HUES64 (cell line): ENCODE results near the gene TPT1.
"Not testable (repeated sequence)": the region's sequence is repeated elsewhere in the genome, so short reads cannot be mapped to it uniquely, and the experiment has no call there.

Experiments
- H3K27ac ChIP-seq: 2 replicates; pipeline ENCODE4 v1.7.0; 2013; ENCODE audit warnings: low read depth, low read length, inconsistent platforms
- H3K27me3 ChIP-seq: 2 replicates; pipeline ENCODE4 v1.6.1; 2013; ENCODE audit warnings: mild to moderate bottlenecking, low read length; ENCODE audit not compliant: insufficient read depth
- H3K36me3 ChIP-seq: 2 replicates; pipeline ENCODE4 v1.6.1; 2013; ENCODE audit warnings: mild to moderate bottlenecking, low read length; ENCODE audit not compliant: insufficient read depth
- H3K4me1 ChIP-seq: 2 replicates; pipeline ENCODE4 v1.6.1; 2013; ENCODE audit warnings: mild to moderate bottlenecking, low read length, moderate library complexity; ENCODE audit not compliant: insufficient read depth
- H3K4me3 ChIP-seq: 2 replicates; pipeline ENCODE4 v1.5.1; 2013; ENCODE audit warnings: mild to moderate bottlenecking, low read length, moderate library complexity
- H3K9ac ChIP-seq: 2 replicates; pipeline ENCODE4 v1.6.1; 2013; ENCODE audit warnings: mild to moderate bottlenecking, low read depth, low read length
- H3K9me3 ChIP-seq: 2 replicates; pipeline ENCODE4 v1.6.1; 2013; ENCODE audit warnings: low read depth, low read length; ENCODE audit not compliant: insufficient read depth
- WGBS: fragments of 150-250, 120-280 bp; methylation state at CpG from one replicate; pipeline ENCODE4 v1.1.7; 2013; ENCODE audit warnings: missing lambda C conversion rate; 5-methylcytosine and 5-hydroxymethylcytosine counted together

TPT1 gene

DNA sequence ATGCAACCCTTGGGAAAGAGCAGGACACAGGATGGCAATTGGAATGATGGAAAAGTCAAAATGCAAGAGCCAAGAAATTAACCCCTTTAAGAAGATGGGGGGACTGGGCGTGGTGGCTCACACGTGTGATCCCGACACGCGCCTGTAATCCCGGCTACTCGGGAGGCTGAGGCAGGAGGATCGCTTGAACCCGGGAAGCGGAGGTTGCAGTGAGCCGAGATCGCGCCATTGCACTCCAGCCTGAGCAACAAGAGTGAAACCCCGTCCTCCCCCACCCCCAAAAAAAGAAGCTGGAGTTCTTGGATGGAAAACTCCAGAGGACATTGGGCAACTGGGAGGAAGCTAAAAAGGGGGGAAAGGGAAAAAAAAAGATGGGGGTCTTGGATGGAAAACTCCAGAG, 1.7 kb upstream of the TPT1 start:
- peak overlapping the region; percentile 89 for H3K4me3 ChIP-seq
- peaks cover 48% of the 10 kb centered on the region for H3K36me3 ChIP-seq
- not testable (repeated sequence) for H3K27me3 ChIP-seq, H3K27ac ChIP-seq, H3K9me3 ChIP-seq, H3K9ac ChIP-seq
- WGBS = 98% methylated on average over 11 of the region's 14 CpGs
- peaks cover 14% of the 10 kb centered on the region for H3K4me1 ChIP-seq

GRCh38 chr13:45341799-45342500, 967 bp upstream of the TPT1 start:
- WGBS = 37% methylated on average over 17 of the region's 17 CpGs
- Histone ChIP-seq H3K36me3 (peaks cover 48% of the 10 kb centered on the region), H3K9ac (peak overlapping the region; percentile 89)

DNA sequence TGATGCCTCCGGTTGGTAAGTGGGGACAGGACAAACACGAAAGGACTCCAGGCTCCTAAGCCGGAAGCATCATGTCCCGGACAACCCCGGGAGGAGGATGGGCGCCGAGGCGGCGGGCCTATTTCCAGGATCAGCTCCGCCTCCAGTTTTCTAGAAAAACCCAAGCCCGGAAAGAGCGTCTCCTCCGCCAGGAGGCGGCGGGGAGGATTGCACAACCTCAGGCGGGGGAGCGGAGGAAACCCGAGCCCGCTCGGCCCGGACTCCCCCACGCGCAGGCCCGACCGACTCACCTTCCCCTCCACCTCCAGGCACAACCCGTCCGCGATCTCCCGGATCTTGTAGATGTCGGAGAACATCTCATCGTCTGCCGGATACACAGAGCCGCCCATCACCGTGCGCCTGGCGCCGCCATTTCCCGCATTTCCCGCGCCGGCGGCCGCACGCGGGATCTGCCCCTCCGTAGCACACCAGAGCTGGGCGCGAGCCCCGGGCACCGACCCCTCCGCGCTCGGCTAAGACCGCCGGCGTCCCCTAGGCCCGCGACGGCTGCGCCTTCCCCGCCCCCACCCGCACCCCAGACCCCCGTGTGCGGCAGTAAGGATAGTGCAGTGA, 455 bp downstream of the TPT1 start:
- WGBS = under 1% methylated on average over 64 of the region's 64 CpGs

More at GRCh38 chr13:45341799-45342500, 967 bp upstream of the TPT1 start:
- Histone ChIP-seq H3K4me1 (peaks cover 14% of the 10 kb centered on the region), H3K9me3 (no peaks in the 10 kb centered on the region), H3K4me3 (peak overlapping the region; percentile 89), H3K27me3 (no peaks in the 10 kb centered on the region), H3K27ac (peak overlapping the region; percentile 90)

DNA sequence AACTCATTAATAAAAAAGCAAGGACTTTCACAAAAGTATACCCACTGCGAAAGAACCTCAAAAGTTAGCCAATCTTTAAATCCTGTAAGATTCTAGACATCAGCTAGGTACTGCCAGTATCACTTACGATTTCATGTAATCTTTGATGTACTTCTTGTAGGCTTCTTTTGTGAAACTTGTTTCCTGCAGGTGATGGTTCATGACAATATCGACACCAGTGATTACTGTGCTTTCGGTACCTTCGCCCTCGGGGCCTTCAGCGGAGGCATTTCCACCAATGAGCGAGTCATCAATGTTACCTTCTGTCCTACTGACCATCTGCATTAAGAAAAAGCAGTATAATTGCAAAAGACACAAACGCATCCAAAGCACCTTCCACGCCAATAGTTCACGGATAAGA, 1.1 kb downstream of the TPT1 start:
- Histone ChIP-seq H3K4me1 (peaks cover 14% of the 10 kb centered on the region), H3K27me3 (no peaks in the 10 kb centered on the region), H3K9ac (peak overlapping the region; percentile 99), H3K9me3 (no peaks in the 10 kb centered on the region), H3K27ac (peak overlapping the region; percentile 100), H3K4me3 (peak overlapping the region; percentile 89), H3K36me3 (peaks cover 61% of the 10 kb centered on the region)
- 24% methylated on average over 10 of the region's 11 CpGs for WGBS

More for the DNA sequence above, 455 bp downstream of the TPT1 start:
- Histone ChIP-seq H3K27ac (peak overlapping the region; percentile 100), H3K36me3 (peaks cover 55% of the 10 kb centered on the region), H3K9me3 (no peaks in the 10 kb centered on the region), H3K9ac (peak overlapping the region; percentile 99), H3K4me3 (peak overlapping the region; percentile 89), H3K27me3 (no peaks in the 10 kb centered on the region), H3K4me1 (peaks cover 14% of the 10 kb centered on the region)

- Histone ChIP-seq H3K4me1 (peaks cover 14% of the 10 kb centered on the region), H3K36me3 (peaks cover 61% of the 10 kb centered on the region), H3K9me3 (no peaks in the 10 kb centered on the region), H3K27me3 (no peaks in the 10 kb centered on the region), H3K27ac (no peak overlapping the region), H3K9ac (peak overlapping the region; percentile 99), H3K4me3 (peak overlapping the region; percentile 89)
These were observed 1.6 kb downstream of the TPT1 start for GRCh38 chr13:45339399-45339798.

GRCh38 chr13:45337803-45338202, 3.2 kb downstream of the TPT1 start:
- Histone ChIP-seq H3K36me3 (peaks cover 62% of the 10 kb centered on the region), H3K9ac (no peak overlapping the region), H3K4me1 (peaks cover 14% of the 10 kb centered on the region), H3K27me3 (no peaks in the 10 kb centered on the region), H3K27ac (no peak overlapping the region), H3K9me3 (no peaks in the 10 kb centered on the region), H3K4me3 (no peak overlapping the region)
- 100% methylated on average over 1 of the region's 1 CpG for WGBS

DNA sequence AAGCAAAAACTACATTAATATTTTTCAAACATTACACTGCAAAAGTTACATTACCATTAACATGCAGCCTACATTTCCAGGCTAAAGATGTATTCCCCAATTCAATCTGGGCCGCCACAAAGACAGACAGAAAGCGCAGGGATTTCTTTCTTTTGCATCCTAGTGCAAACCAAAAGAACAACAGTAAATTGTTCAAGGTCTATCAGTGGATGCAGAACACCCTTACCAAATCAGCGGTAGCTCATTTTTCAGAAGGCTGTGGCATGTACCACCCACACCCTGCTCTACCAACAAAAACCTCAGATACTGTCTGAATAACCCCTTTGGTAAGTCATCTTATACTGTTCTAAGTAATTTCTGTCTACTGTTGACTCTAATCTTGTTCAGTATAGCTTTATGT, 3.6 kb downstream of the TPT1 start:
- WGBS = 96% methylated on average over 3 of the region's 3 CpGs
- Histone ChIP-seq H3K27ac (no peak overlapping the region), H3K4me3 (no peak overlapping the region), H3K9ac (no peak overlapping the region), H3K36me3 (peaks cover 62% of the 10 kb centered on the region), H3K9me3 (no peaks in the 10 kb centered on the region), H3K4me1 (peaks cover 18% of the 10 kb centered on the region), H3K27me3 (no peaks in the 10 kb centered on the region)

DNA sequence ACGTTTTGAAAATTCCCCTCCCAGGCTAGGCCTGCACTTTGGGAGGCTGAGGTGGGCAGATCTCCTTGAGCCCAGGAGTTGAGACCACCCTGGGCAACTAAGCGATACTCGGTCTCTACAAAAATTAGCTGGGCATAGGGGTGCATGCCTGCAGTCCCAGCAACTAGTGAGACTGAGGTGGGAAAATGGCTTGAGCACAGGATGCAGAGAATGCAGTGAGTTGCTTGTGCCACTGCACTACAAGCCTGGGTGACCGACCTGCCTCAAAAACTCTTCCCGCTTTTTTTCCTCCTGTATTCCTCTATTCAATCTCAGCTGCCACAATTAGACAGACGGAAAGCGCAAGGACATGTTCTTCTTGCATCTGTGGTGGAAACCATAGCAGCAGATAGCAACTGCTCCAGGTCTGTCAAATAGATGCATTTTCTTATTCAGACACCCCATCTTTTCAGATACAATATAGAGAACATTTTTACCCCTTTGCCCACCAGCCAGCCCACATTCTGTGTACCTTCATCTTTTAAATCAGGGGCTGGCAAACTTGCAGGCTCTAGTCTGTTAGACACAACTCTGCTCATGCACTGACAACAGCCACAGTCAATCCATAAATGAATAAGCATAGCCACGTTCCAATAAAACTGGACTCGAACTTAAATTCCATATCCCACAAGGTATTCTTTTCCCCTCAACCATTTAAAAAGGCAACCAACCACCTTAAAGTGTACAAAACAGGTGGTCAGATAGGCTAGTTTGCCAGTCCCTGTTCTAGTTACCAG, 4.8 kb downstream of the TPT1 start:
- Histone ChIP-seq H3K27ac (peak overlapping the region; percentile 4; the same call in 1 of the 2 replicates), H3K9ac (no peak overlapping the region), H3K9me3 (no peaks in the 10 kb centered on the region), H3K4me1 (peaks cover 25% of the 10 kb centered on the region), H3K27me3 (no peaks in the 10 kb centered on the region), H3K4me3 (no peak overlapping the region; the same call in 1 of the 2 replicates), H3K36me3 (peaks cover 62% of the 10 kb centered on the region)
- 95% methylated on average over 9 of the region's 9 CpGs for WGBS

- Histone ChIP-seq H3K9me3 (no peaks in the 10 kb centered on the region), H3K4me1 (peaks cover 25% of the 10 kb centered on the region), H3K27ac (peak overlapping the region; percentile 4; the same call in 1 of the 2 replicates), H3K9ac (no peak overlapping the region), H3K4me3 (no peak overlapping the region), H3K27me3 (no peaks in the 10 kb centered on the region), H3K36me3 (peaks cover 62% of the 10 kb centered on the region)
- 93% methylated on average over 3 of the region's 3 CpGs for WGBS
These were observed 5.5 kb downstream of the TPT1 start for GRCh38 chr13:45335397-45336024.

- WGBS = 87% methylated on average over 7 of the region's 7 CpGs
These were observed 6.7 kb downstream of the TPT1 start for GRCh38 chr13:45333977-45334922.

More at GRCh38 chr13:45333977-45334922, 6.7 kb downstream of the TPT1 start:
- no peaks in the 10 kb centered on the region for H3K9me3 ChIP-seq
- H3K4me3 ChIP-seq = no peak overlapping the region
- H3K27ac ChIP-seq = no peak overlapping the region
- H3K4me1 ChIP-seq = peaks cover 19% of the 10 kb centered on the region; the same call in 1 of the 2 replicates
- no peak overlapping the region for H3K9ac ChIP-seq
- H3K36me3 ChIP-seq = peaks cover 52% of the 10 kb centered on the region
- no peaks in the 10 kb centered on the region for H3K27me3 ChIP-seq
